ENCODE results near the gene ATP4B.

The ATP4B gene

DNA sequence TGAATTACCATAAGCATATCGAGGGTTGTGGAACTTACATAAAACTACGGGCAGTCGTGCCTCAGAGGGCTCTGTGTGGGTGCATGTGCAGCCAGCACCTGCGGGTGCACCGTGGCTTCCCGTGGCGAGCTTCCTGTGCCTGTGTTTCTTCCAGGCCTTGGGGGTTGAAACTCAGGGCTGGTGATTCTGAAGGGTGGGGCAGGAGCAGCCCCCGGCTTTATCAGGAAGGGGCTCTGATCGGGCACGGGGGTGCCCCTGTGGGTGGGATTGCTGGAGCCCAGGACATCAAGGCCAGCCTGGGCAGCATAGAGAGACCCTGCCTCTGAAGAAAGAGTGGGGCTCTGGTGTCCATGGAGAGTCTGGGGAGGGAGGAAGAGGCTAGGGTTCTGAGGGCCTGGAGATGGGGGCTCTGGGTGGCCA is 11.1 kb downstream of the ATP4B start:
- H3K4me3 ChIP-seq (ENCODE audit: low read length), result no peak overlapping the region
- no peak for DNase-seq (ENCODE audit: low read depth)
- TF ChIP-seq, protein P1, sequence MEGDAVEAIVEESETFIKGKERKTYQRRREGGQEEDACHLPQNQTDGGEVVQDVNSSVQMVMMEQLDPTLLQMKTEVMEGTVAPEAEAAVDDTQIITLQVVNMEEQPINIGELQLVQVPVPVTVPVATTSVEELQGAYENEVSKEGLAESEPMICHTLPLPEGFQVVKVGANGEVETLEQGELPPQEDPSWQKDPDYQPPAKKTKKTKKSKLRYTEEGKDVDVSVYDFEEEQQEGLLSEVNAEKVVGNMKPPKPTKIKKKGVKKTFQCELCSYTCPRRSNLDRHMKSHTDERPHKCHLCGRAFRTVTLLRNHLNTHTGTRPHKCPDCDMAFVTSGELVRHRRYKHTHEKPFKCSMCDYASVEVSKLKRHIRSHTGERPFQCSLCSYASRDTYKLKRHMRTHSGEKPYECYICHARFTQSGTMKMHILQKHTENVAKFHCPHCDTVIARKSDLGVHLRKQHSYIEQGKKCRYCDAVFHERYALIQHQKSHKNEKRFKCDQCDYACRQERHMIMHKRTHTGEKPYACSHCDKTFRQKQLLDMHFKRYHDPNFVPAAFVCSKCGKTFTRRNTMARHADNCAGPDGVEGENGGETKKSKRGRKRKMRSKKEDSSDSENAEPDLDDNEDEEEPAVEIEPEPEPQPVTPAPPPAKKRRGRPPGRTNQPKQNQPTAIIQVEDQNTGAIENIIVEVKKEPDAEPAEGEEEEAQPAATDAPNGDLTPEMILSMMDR (IDR thresholded peaks at IDR 0.05; ENCODE audit: insufficient read depth, low read depth, low read length, missing control alignments), result no peak

GRCh38 chr13:113646376-113646775 is 11.6 kb downstream of the ATP4B start:
- TF ChIP-seq, protein P1 (IDR thresholded peaks at IDR 0.05; ENCODE audit: insufficient read depth, low read depth, low read length, missing control alignments), result no peak
- DNase-seq (ENCODE audit: low read depth), result no peak
- no peak overlapping the region for H3K4me3 ChIP-seq (ENCODE audit: low read length)

- no peak overlapping the region for H3K4me3 ChIP-seq (ENCODE audit: low read length)
- TF ChIP-seq, protein P1 (IDR thresholded peaks at IDR 0.05; ENCODE audit: insufficient read depth, low read depth, low read length, missing control alignments), result no peak
- DNase-seq (ENCODE audit: low read depth), result no peak
Observed at GRCh38 chr13:113645329-113645728, 12.7 kb downstream of the ATP4B start.

DNA sequence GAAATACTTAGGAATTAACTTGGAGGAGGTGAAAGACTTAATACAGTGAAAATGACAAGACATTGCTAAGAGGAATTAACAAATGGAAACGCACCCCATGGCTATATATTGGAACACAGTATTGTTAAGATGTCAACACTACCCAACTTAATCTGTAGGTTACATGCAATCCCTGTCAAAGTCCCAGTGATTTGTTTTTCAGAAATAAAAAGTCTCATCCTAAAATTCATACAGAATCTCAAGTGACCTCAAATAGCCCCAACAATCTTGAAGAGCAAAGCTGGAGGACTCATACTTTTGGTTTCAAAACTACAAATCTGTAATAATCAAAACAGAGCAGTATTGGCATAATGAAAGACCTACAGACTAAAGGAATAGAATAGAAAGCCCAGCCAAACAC is 13.2 kb downstream of the ATP4B start:
- no peak overlapping the region for H3K4me3 ChIP-seq (ENCODE audit: low read length)
- TF ChIP-seq, protein P1 (IDR thresholded peaks at IDR 0.05; ENCODE audit: insufficient read depth, low read depth, low read length, missing control alignments), result no peak

DNA sequence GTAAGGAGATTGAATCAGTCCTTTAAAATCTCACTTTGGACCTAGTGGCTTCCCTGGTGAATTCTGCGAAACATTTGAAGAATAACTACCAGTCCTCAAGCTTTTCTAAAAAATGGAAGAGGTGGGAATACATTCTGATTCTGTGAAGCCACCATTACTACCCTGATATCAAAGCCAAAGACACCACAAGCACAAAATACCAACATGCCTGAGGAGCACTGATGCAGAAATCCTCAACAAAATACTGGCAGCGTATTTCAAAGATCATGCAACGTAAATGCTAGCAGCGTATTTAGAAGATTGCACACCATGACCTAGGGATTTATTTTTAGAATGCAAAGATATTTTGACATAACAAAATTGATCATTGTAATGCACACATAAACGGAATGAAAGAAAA is 14.4 kb downstream of the ATP4B start:
- DNase-seq (ENCODE audit: low read depth), result no peak
- H3K4me3 ChIP-seq (ENCODE audit: low read length), result no peak overlapping the region
- TF ChIP-seq, protein P1 (IDR thresholded peaks at IDR 0.05; ENCODE audit: insufficient read depth, low read depth, low read length, missing control alignments), result no peak

More for the DNA sequence above, 13.2 kb downstream of the ATP4B start:
- no peak for DNase-seq (ENCODE audit: low read depth)

DNA sequence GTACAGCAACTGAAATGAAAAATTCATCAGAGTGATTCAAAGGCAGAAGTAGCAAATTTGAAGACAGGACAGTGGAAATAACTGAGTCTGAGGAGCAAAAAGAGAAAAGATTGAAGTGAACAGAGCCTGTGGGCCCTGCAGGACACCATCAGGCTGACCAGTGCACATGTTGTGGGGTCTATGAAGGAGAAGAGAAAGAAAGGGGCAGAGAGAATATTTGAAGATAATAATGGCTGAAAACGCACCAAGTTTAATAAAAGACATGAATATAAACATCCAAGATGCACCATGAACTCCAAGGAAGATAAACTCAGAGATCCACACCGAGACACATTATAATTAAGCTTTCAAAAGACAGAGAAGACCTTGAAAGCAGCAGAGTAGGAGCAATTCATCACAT is 15.4 kb downstream of the ATP4B start:
- DNase-seq (ENCODE audit: low read depth), result no peak
- TF ChIP-seq, protein P1 (IDR thresholded peaks at IDR 0.05; ENCODE audit: insufficient read depth, low read depth, low read length, missing control alignments), result no peak
- no peak overlapping the region for H3K4me3 ChIP-seq (ENCODE audit: low read length)

GRCh38 chr13:113641426-113641825 is 16.6 kb downstream of the ATP4B start:
- TF ChIP-seq, protein P1 (IDR thresholded peaks at IDR 0.05; ENCODE audit: insufficient read depth, low read depth, low read length, missing control alignments), result no peak
- H3K4me3 ChIP-seq (ENCODE audit: low read length), result no peak overlapping the region
- no peak for DNase-seq (ENCODE audit: low read depth)

Measured in epithelial cell of esophagus (primary cell).